ENCODE data around the gene MICU2. TPM values are rescaled to one million over a fixed set of nuclear protein-coding genes. Genes with fewer than 3 reads are reported as not detected.

Gene MICU2
- total RNA-seq, 2 experiments from 2014 or later = 32.0 to 33.9 TPM

DNA sequence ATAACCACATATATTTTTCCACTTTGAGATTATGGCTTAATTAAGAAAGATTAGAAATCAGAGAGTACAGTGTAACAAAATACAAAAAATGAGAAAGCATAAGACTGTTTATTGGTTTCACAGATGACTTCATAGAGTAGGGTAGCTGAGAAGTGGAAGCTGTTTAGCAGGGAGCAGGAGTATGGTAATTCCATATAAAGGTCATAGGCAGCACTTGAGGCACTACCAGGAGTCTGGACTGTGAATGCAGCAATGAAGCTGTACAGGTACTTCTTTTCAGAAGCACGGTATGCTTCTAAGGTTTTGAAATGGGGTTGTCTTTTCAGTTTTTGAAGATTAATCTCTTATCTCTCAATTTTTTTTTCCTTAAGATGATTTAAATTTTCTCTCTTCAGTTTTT is 69.2 kb downstream of the MICU2 start:
- Mint-ChIP-seq H3K36me3 (ENCODE audit: low read depth) (peaks cover 14% of the 10 kb centered on the region), H3K27me3 (no peaks in the 10 kb centered on the region), H3K4me3 (no peak overlapping the region), H3K4me1 (no peaks in the 10 kb centered on the region), H3K27ac (no peak overlapping the region), H3K9me3 (no peaks in the 10 kb centered on the region)
- DNase-seq = no peak
- ChIA-PET POLR2A (no interaction called here), CTCF (no interaction called here)

DNA sequence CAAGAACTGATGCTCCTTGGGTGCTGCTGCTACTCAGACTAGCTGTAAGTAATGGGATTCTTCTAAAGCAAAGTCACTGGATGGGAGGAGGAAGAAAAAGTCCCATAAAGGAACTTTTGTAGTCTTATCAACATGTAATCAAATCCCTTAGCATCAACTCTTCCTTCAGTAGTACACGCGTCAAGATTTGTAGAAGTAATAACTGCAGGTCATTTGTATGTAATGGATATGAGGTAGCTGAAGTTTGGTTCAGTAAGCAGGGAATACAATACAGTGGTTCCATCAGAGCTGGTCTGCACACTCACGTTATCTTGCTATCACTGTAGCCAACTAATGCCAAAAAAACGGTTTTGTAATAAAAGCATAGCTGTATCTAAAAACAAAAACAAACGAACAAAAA is 72.5 kb downstream of the MICU2 start:
- no peak overlapping the region for H3K4me3 Mint-ChIP-seq
- no peaks in the 10 kb centered on the region for H3K9me3 Mint-ChIP-seq
- ChIA-PET CTCF (no interaction called here), POLR2A (no interaction called here)
- no peaks in the 10 kb centered on the region for H3K27me3 Mint-ChIP-seq
- H3K36me3 Mint-ChIP-seq (ENCODE audit: low read depth) = peaks cover 2% of the 10 kb centered on the region
- H3K4me1 Mint-ChIP-seq = no peaks in the 10 kb centered on the region
- no peak overlapping the region for H3K27ac Mint-ChIP-seq
- no peak for DNase-seq

DNA sequence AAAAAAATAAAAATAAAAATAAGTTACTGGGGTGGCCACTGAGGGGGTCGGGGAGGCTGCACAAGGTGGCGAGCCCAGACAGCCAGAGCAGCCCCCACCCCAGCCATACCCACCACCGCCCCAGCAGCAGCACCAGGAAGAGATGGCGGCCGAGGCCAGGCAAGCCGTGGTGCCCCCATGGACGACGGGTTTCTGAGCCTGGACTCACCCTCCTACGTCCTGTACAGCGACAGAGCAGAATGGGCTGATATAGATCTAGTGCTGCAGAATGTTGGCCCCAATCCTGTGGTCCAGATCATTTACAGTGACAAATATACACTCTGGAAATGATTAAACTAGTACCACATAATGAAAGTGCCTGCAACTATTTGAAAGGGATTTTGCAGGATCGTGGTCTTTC is 73.3 kb downstream of the MICU2 start:
- Mint-ChIP-seq H3K9me3 (no peaks in the 10 kb centered on the region), H3K4me3 (no peak overlapping the region), H3K4me1 (no peaks in the 10 kb centered on the region), H3K27me3 (no peaks in the 10 kb centered on the region), H3K27ac (no peak overlapping the region), H3K36me3 (ENCODE audit: low read depth) (peaks cover 4% of the 10 kb centered on the region)
- POLR2A ChIA-PET = no interaction called here
- no peak for DNase-seq
- CTCF ChIA-PET = no interaction called here

DNA sequence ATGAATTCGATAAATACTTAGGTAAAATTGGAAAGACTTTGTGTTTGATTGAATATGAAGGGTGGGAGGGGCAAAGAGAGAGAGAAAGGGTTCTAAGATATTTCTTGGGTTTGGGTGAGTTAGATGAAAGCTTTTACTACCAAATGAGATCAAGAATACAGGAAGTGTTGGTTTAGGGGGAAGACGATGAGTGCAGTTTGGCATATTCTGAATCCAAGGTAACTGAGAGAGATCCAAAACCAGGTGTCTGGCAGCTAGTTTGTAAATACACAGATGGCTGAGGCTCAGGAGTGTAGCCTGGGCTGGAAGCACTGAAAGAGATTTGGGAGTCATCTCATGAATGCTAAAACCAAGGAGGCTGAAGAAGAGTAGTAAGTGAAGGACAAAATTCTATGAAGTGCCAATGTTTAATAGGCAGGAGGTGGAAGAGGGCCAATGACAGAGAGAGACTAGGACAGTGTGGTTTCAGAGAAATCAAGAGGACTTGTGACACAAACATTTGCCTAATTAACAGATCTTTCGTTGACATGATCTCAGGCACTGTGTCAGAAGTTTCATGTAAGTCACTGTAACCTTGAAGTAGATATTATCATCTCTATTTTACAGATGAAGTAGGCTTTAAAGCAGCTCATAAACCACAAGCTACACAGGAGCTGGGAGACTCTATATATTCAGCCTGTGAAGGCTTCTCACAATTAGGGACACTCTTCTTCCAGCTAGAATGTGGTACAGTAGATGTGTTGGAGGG is 74.7 kb downstream of the MICU2 start:
- CTCF ChIA-PET = no interaction called here
- no peak overlapping the region for H3K27ac Mint-ChIP-seq
- POLR2A ChIA-PET = no interaction called here
- no peak overlapping the region for H3K4me3 Mint-ChIP-seq
- no peaks in the 10 kb centered on the region for H3K4me1 Mint-ChIP-seq
- H3K36me3 Mint-ChIP-seq (ENCODE audit: low read depth) = peaks cover 4% of the 10 kb centered on the region
- DNase-seq = no peak
- no peaks in the 10 kb centered on the region for H3K27me3 Mint-ChIP-seq
- H3K9me3 Mint-ChIP-seq = no peaks in the 10 kb centered on the region

DNA sequence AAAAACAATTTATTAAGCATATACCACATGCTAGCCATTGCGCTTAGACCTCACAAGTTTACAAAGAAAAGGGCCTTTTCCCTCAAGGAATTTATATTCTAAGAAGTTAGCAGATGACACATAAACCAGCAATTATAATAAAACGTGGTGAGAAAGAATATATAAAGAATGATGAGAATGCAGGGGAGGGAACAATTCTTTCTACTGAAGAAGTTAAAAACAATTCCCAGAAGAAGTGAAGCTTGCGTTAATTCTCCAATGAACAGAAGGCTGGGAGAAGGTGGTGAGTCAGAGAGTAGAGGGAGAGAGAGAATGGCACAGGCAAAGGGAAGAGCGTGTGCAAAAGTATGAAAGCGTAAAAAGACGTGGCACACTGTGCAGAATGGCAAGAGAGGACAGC is 75.4 kb downstream of the MICU2 start:
- Mint-ChIP-seq H3K9me3 (no peaks in the 10 kb centered on the region), H3K27ac (no peak overlapping the region), H3K4me1 (no peaks in the 10 kb centered on the region), H3K36me3 (ENCODE audit: low read depth) (peaks cover 4% of the 10 kb centered on the region), H3K4me3 (no peak overlapping the region), H3K27me3 (no peaks in the 10 kb centered on the region)
- POLR2A ChIA-PET = no interaction called here
- CTCF ChIA-PET = no interaction called here
- DNase-seq = no peak

DNA sequence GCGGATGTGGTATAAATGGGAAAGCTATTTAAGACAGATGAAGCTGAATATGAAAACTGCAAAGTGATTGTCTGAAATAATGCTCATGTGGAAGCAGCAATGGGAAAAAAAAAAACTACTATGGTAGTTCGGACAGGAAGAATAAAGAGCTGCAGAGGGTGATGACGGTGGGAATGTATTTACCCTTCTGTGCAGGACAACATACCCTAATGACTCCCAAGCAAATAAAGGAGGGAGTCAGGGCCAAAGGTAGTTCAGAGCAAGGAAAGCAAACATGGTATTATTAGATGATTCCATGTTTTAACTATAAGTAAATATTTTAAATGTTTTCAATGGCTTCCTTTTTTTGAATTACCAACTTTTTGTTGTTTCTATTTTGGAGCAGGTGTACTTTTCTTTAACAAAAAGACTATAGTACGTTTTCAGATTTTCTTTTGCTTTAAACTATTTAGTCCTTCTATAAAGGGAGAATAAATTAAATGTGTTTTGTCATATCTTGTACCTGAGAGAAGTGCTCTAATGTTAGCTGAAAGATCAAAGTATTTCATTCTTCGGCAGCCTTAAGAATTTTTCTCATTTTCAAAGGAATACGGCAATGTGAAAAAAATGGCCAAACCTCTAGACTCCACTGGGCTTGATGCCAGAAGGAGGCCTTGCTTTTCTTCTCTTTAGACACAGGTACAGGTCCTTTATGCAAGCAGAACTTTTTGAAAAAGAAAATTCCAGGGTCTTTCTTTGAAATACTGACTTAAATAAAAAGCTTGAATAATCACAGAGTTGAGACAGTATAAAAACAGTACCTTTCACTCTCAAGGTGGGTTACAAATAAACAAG is 77.0 kb downstream of the MICU2 start:
- no peaks in the 10 kb centered on the region for H3K9me3 Mint-ChIP-seq
- peaks cover 4% of the 10 kb centered on the region for H3K36me3 Mint-ChIP-seq (ENCODE audit: low read depth)
- no peak for DNase-seq
- ChIA-PET CTCF (no interaction called here), POLR2A (no interaction called here)
- H3K27ac Mint-ChIP-seq = no peak overlapping the region
- H3K4me3 Mint-ChIP-seq = no peak overlapping the region
- no peaks in the 10 kb centered on the region for H3K4me1 Mint-ChIP-seq
- no peaks in the 10 kb centered on the region for H3K27me3 Mint-ChIP-seq

DNA sequence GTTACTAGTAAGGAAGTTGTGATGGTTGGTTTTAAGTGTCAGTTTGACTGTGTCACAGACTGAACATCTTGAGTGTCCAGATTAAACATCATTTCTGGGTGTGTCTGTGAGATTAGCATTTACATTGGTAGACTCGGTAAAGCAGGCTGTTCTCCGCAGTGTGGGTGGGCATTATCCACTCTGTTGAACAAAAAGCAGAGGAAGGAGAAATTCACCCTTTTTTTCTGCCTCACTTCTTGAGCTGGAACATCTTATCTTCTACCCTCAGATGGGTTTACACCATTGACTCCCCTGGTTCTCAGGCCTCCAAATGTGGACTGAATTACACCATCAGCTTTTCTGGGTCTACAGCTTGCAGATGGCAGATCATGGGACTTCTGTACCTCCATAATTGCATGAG is 81.1 kb downstream of the MICU2 start:
- ChIA-PET CTCF (no interaction called here), POLR2A (no interaction called here)
- Mint-ChIP-seq H3K4me1 (no peaks in the 10 kb centered on the region), H3K9me3 (no peaks in the 10 kb centered on the region), H3K4me3 (no peak overlapping the region), H3K27ac (no peak overlapping the region), H3K36me3 (ENCODE audit: low read depth) (peaks cover 14% of the 10 kb centered on the region), H3K27me3 (no peaks in the 10 kb centered on the region)
- DNase-seq = no peak

DNA sequence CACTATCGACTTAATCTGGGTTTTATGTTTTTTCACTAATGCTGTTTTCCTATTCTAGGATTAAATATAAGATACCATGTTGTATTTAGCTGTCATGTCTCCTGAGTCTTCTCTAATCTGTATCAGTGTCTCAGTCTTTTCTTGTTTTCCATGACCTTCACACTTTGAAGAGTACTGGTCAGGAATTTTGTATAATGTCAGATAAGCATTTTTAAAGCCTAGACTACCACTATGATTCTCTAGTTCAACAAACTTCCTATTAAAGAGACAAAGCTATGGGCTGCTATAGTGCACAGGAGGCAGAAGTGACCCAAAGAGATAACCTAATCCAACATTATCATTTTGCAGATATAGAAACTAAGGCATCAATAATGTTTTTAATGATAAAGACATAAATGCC is 81.8 kb downstream of the MICU2 start:
- H3K4me3 Mint-ChIP-seq = no peak overlapping the region
- peaks cover 14% of the 10 kb centered on the region for H3K36me3 Mint-ChIP-seq (ENCODE audit: low read depth)
- no peak overlapping the region for H3K27ac Mint-ChIP-seq
- no peak for DNase-seq
- no peaks in the 10 kb centered on the region for H3K9me3 Mint-ChIP-seq
- ChIA-PET CTCF (no interaction called here), POLR2A (no interaction called here)
- no peaks in the 10 kb centered on the region for H3K4me1 Mint-ChIP-seq
- no peaks in the 10 kb centered on the region for H3K27me3 Mint-ChIP-seq

DNA sequence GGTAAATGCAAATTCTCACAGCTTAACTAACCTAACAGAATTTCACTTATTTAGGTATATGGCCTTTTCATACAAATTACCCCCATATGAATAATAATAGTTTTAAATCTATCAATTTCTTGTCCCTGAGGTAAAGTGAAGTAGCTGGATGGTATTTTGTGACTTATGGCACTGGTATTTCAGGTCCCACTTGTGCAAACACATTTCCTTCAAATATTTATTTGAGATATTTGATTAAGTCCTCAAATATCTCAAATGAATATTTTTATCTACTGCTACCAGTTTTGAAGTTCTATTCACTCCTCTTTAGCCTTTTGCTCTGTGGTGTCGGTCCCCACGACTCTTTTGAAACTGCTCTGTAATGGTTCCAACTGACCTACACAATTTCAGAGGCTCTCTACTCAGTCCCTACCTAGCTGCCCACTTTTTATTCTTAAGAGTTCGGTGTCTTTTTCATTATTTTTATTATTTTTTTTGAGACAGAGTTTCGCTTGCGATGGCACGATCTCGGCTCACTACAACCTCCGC is 85.3 kb downstream of the MICU2 start:
- CTCF ChIA-PET = interaction anchor here (0.6 kb wide), 2 partner anchors 23 to 37 kb away, joined by 3 to 4 read pairs; no protein-coding TSS in a partner anchor
- POLR2A ChIA-PET = no interaction called here
- H3K27ac Mint-ChIP-seq = no peak overlapping the region
- H3K4me3 Mint-ChIP-seq = no peak overlapping the region
- H3K27me3 Mint-ChIP-seq = no peaks in the 10 kb centered on the region
- peaks cover 10% of the 10 kb centered on the region for H3K36me3 Mint-ChIP-seq (ENCODE audit: low read depth)
- no peaks in the 10 kb centered on the region for H3K9me3 Mint-ChIP-seq
- DNase-seq = no peak
- no peaks in the 10 kb centered on the region for H3K4me1 Mint-ChIP-seq

DNA sequence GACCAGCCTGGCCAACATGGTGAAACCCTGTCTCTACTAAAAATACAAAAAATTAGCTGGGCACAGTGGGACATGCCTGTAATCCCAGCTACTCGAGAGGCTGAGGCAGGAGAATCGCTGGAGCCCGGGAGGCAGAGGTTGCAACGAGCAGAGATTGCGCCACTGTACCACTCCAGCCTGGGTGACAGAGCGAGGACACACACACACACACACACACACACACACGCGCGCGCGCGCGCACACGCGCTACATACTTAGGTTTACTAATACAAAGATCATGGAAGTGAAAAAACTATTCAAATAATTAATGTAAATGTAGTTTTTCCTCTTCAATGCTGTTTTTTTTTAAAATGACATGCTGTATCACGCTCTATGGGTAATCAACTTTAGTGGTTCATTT is 86.4 kb downstream of the MICU2 start:
- no peaks in the 10 kb centered on the region for H3K27me3 Mint-ChIP-seq
- no peaks in the 10 kb centered on the region for H3K9me3 Mint-ChIP-seq
- H3K36me3 Mint-ChIP-seq (ENCODE audit: low read depth) = peaks cover 16% of the 10 kb centered on the region
- ChIA-PET CTCF (interaction anchor here (0.6 kb wide), 1 partner anchor 15 kb away, joined by 3 read pairs; no protein-coding TSS in a partner anchor), POLR2A (no interaction called here)
- DNase-seq = no peak
- no peaks in the 10 kb centered on the region for H3K4me1 Mint-ChIP-seq
- no peak overlapping the region for H3K27ac Mint-ChIP-seq
- H3K4me3 Mint-ChIP-seq = no peak overlapping the region

DNA sequence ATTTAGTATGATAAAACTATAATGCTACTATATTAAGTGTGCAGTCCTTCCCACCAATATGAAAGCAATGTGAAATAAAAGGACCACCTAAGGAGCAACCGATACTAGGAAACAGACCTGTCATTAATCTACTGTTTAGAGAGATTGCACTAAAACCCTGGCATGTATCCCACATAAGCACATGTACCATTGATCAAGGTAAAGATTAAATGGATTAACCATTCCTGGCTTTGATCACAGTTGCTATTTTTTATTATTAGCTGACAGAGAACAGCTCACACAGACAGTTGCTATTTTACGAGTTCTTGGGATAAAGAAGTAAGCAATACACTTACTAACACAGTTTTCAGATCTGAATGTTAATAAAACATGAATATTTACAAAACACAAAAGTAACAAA is 87.2 kb downstream of the MICU2 start:
- ChIA-PET POLR2A (no interaction called here), CTCF (no interaction called here)
- peaks cover 19% of the 10 kb centered on the region for H3K36me3 Mint-ChIP-seq (ENCODE audit: low read depth)

DNA sequence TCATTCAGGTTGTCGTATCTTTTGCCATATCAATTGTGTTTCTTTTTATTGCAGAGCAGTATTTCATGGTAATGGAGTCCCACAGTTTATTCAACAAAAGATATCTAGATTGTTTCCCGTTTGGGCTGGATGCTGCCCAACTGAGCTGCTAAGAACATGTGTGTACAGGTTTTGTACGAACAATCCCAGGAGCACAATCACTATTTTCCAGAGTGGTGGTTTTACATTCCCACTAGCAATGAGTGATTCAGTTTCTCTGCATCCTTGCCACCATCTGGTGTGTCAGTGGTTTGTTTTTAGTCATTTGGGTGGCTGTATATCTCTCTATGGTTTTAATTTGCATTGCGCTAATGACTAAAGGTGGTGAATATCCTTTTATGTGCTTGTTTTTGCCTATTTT is 92.1 kb downstream of the MICU2 start:
- H3K36me3 Mint-ChIP-seq (ENCODE audit: low read depth) = peaks cover 26% of the 10 kb centered on the region
- ChIA-PET POLR2A (no interaction called here), CTCF (no interaction called here)
- no peaks in the 10 kb centered on the region for H3K9me3 Mint-ChIP-seq
- no peak overlapping the region for H3K27ac Mint-ChIP-seq
- H3K27me3 Mint-ChIP-seq = no peaks in the 10 kb centered on the region
- no peaks in the 10 kb centered on the region for H3K4me1 Mint-ChIP-seq
- no peak for DNase-seq
- H3K4me3 Mint-ChIP-seq = no peak overlapping the region

More for the DNA sequence above, 87.2 kb downstream of the MICU2 start:
- H3K27me3 Mint-ChIP-seq = no peaks in the 10 kb centered on the region
- DNase-seq = no peak
- no peak overlapping the region for H3K4me3 Mint-ChIP-seq
- H3K27ac Mint-ChIP-seq = no peak overlapping the region
- no peaks in the 10 kb centered on the region for H3K9me3 Mint-ChIP-seq
- H3K4me1 Mint-ChIP-seq = no peaks in the 10 kb centered on the region

DNA sequence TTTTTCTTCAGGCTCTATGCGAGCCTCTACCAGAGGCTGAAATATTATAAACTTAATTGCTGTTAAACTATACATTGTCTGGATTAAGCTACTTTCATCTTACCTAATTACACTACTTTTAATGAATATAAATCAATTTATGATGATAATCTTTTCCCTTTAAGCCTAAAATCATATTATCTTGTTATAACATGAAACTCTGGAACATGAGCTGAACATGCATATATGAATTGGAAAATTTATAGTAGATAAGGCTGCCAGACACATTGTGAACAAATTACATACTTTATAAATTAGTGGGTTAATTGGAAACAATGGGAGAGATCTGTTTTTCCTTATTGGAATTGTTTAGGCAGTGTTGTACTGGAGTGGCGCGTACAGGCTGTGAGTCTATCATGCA is 99.6 kb downstream of the MICU2 start:
- CTCF ChIA-PET = no interaction called here
- Mint-ChIP-seq H3K9me3 (no peaks in the 10 kb centered on the region), H3K4me3 (no peak overlapping the region)

More for the DNA sequence above, 99.6 kb downstream of the MICU2 start:
- DNase-seq = no peak
- H3K27ac Mint-ChIP-seq = no peak overlapping the region
- no peaks in the 10 kb centered on the region for H3K27me3 Mint-ChIP-seq
- POLR2A ChIA-PET = no interaction called here
- no peaks in the 10 kb centered on the region for H3K4me1 Mint-ChIP-seq
- H3K36me3 Mint-ChIP-seq (ENCODE audit: low read depth) = peaks cover 24% of the 10 kb centered on the region

All from activated CD4-positive, alpha-beta T cell treated with anti-CD3 and anti-CD28 coated beads, Interleukin-2, amount 10 ng/mL, durations not matched to agents 7 days and 5 days (primary cell).